ENCODE results near the gene GOLGA3. TPM values are rescaled to one million over a fixed set of nuclear protein-coding genes. Genes with fewer than 3 reads are reported as not detected.
"Not testable (repeated sequence)": the region's sequence is repeated elsewhere in the genome, so short reads cannot be mapped to it uniquely, and the experiment has no call there.

GOLGA3 gene
- total RNA-seq, 2 experiments from 2014 or later = 41.7 to 44.2 TPM

DNA sequence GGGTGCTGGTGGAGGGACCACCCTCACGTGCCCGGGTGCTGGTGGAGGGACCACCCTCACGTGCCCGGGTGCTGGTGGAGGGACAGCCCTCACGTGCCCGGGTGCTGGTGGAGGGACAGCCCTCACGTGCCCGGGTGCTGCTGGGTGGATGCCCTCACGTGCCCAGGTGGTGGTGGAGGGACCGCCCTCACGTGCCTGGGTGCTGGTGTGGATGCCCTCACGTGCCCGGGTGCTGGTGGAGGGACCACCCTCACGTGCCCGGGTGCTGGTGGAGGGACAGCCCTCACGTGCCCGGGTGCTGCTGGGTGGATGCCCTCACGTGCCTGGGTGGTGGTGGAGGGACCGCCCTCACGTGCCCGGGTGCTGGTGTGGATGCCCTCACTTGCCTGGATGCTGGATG is 28.4 kb upstream of the GOLGA3 start:
- H3K36me3 Mint-ChIP-seq = peaks cover 44% of the 10 kb centered on the region
- intact Hi-C loops (cut with micrococcal nuclease); H3K4me3 Mint-ChIP-seq; POLR2A ChIA-PET; DNase-seq; H3K27ac Mint-ChIP-seq; H3K4me1 Mint-ChIP-seq (ENCODE audit: low read depth); H3K27me3 Mint-ChIP-seq; H3K9me3 Mint-ChIP-seq; CTCF ChIA-PET: not testable (repeated sequence)

DNA sequence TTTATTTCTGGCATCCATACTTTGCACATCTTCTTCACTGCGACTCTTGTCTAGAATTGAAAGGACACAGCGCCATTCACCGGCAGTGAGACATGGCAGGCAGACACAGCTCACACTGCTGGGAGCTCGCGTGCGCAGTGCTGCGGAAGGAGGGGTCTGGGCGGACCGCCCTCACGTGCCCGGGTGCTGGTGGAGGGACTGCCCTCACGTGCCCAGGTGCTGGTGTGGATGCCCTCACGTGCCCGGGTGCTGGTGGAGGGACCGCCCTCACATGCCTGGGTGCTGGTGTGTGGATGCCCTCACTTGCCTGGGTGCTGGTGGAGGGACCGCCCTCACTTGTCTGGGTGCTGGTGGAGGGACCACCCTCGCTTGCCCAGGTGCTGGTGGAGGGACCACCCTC is 27.9 kb upstream of the GOLGA3 start:
- H3K9me3 Mint-ChIP-seq = no peaks in the 10 kb centered on the region
- DNase-seq = no peak
- ChIA-PET CTCF (interaction anchor here (0.6 to 1.0 kb wide), 2 partner anchors 48 to 55 kb away, joined by 3 to 4 read pairs; no protein-coding TSS in a partner anchor), POLR2A (no interaction called here)
- no peak overlapping the region for H3K4me3 Mint-ChIP-seq
- no peak overlapping the region for H3K27ac Mint-ChIP-seq
- no peaks in the 10 kb centered on the region for H3K4me1 Mint-ChIP-seq (ENCODE audit: low read depth)
- intact Hi-C loops (cut with micrococcal nuclease) = no loop called here
- no peaks in the 10 kb centered on the region for H3K27me3 Mint-ChIP-seq
- H3K36me3 Mint-ChIP-seq = peaks cover 45% of the 10 kb centered on the region

DNA sequence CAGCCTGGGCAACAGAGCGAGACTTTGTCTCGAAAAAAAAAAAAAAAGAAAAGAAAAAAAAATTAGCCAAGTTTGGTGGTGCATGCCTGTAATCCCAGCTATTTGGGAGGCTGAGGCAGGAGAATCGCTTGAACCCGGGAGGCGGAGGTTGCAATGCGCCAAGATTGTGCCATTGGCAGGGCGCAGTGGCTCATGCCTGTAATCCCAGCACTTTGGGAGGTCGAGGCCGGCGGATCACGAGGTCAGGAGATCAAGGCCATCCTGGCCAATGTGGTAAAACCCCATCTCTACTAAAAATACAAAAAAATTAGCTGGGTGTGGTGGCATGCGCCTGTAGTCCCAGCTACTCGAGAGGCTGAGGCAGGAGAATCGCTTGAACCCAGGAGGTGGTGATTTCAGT is 26.5 kb upstream of the GOLGA3 start:
- CTCF ChIA-PET; DNase-seq; H3K9me3 Mint-ChIP-seq; H3K4me3 Mint-ChIP-seq; H3K27me3 Mint-ChIP-seq; intact Hi-C loops (cut with micrococcal nuclease); H3K27ac Mint-ChIP-seq; H3K4me1 Mint-ChIP-seq (ENCODE audit: low read depth): not testable (repeated sequence)
- POLR2A ChIA-PET = interaction anchor here (0.6 kb wide), 1 partner anchor 473 kb away, joined by 3 read pairs; no protein-coding TSS in a partner anchor
- H3K36me3 Mint-ChIP-seq = peaks cover 45% of the 10 kb centered on the region

DNA sequence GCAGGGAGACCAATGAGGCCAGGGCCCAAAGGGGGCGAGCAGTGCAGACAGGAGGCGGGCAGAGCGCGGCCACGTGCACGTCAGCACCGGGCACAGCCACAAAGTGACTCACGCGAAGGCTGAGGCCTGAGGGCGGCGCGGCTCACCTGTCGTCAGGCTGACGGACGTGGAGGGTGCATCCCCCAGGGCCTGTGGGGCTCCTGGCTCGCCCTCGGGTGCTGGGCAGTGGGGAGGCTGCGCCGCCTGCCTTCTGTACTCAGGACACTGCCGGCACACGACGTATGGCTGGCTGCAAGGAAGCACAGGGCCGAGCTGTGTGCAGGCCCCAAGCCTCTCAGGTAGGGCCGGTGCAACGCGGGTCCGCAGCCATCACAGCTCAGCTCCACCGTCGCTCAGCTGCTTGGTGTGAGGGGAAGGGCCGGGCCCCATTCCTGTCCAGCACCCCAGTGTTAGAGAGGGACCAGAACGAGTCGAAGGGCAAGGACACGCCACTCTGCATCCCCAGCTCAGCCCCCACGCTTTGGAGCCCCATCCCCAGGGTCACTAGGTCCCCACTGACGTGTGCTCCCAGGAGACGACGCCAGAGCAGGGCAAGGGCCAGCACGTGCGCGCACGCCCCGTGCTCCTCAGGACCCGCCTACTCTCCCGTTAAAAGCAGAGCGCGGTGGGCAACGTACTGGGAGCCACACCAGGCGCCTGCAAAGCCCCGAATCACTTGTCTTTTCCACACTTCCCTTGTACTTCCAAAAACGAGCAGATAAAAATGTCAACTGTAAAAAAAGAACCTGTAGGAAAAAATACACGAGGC is 24.8 kb upstream of the GOLGA3 start:
- Mint-ChIP-seq H3K4me3 (no peak overlapping the region), H3K27me3 (no peaks in the 10 kb centered on the region), H3K36me3 (peaks cover 38% of the 10 kb centered on the region), H3K4me1 (ENCODE audit: low read depth) (no peaks in the 10 kb centered on the region), H3K27ac (no peak overlapping the region), H3K9me3 (no peaks in the 10 kb centered on the region)
- DNase-seq = no peak
- POLR2A ChIA-PET = no interaction called here
- CTCF ChIA-PET = no interaction called here
- intact Hi-C loops (cut with micrococcal nuclease) = no loop called here

DNA sequence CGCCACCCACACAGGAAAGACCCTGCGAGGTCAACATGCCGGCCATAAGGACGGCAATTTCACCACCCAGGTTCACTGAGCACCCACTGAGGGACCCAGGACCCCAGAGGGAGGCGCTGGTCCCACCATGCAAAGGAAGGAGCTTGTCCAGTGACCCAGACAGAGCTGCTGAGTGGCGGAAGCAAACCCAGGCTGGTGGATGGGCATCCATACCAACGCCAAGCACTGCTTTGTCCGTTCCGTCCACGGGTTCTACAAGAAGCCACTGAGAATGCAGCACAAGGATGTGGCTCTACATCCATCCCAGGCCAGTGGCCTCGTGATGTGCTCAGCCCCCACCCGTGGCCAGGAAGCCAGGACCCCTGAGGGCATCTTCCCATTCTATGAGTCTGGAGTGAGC is 23.8 kb upstream of the GOLGA3 start:
- Mint-ChIP-seq H3K4me3 (no peak overlapping the region), H3K36me3 (peaks cover 39% of the 10 kb centered on the region), H3K9me3 (no peaks in the 10 kb centered on the region), H3K27ac (no peak overlapping the region), H3K27me3 (no peaks in the 10 kb centered on the region), H3K4me1 (ENCODE audit: low read depth) (no peaks in the 10 kb centered on the region)
- no peak for DNase-seq
- POLR2A ChIA-PET = no interaction called here
- CTCF ChIA-PET = no interaction called here
- intact Hi-C loops (cut with micrococcal nuclease) = no loop called here

DNA sequence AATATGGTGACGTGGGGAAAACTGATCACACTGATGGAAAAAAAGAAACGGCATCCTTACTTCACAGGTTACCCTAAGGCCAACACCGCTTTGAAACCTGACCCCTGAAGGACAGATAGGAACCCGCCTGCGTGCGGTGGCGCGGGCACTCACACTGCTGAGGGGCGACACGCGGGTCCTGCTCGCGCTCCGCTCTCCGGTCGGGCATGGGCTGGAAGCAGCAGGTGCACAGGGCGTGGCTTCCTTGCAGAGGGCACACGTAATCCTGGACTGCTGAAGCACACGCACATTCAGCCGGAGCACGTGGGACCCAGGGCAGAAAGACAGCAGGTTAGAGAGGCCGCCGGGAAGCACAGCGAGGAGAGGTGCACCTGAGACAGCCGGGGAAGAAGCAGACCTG is 22.8 kb upstream of the GOLGA3 start:
- POLR2A ChIA-PET = no interaction called here
- intact Hi-C loops (cut with micrococcal nuclease) = no loop called here
- H3K4me3 Mint-ChIP-seq = no peak overlapping the region
- no peak overlapping the region for H3K27ac Mint-ChIP-seq
- H3K9me3 Mint-ChIP-seq = no peaks in the 10 kb centered on the region
- H3K27me3 Mint-ChIP-seq = no peaks in the 10 kb centered on the region
- CTCF ChIA-PET = interaction anchor here (0.6 kb wide), 1 partner anchor 35 kb away, joined by 5 read pairs; no protein-coding TSS in a partner anchor
- no peaks in the 10 kb centered on the region for H3K4me1 Mint-ChIP-seq (ENCODE audit: low read depth)
- DNase-seq = no peak
- H3K36me3 Mint-ChIP-seq = peaks cover 41% of the 10 kb centered on the region

DNA sequence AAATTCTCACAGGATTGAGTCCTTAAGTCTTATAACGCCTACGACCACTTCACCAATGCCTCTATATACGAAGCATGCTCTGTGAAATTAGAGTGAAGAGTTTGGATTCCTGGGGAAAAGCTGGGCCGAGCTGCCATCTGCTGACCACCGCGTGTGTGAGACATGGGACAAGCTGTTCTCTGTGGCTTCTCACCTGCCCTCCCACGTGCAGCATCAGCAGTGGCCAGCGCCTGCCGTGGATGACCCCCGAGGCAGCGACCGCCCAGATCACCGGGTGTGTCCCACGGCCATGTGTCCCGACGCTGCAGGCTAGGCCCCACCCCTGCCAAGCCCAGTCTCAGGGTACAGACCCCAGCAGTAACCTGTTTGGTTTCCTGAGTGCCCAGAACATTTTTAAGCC is 21.6 kb upstream of the GOLGA3 start:
- H3K27ac Mint-ChIP-seq = no peak overlapping the region
- H3K36me3 Mint-ChIP-seq = peaks cover 36% of the 10 kb centered on the region
- H3K27me3 Mint-ChIP-seq = no peaks in the 10 kb centered on the region
- no peak for DNase-seq
- intact Hi-C loops (cut with micrococcal nuclease) = no loop called here
- H3K4me3 Mint-ChIP-seq = no peak overlapping the region
- CTCF ChIA-PET = no interaction called here
- POLR2A ChIA-PET = no interaction called here
- no peaks in the 10 kb centered on the region for H3K9me3 Mint-ChIP-seq
- H3K4me1 Mint-ChIP-seq (ENCODE audit: low read depth) = no peaks in the 10 kb centered on the region

DNA sequence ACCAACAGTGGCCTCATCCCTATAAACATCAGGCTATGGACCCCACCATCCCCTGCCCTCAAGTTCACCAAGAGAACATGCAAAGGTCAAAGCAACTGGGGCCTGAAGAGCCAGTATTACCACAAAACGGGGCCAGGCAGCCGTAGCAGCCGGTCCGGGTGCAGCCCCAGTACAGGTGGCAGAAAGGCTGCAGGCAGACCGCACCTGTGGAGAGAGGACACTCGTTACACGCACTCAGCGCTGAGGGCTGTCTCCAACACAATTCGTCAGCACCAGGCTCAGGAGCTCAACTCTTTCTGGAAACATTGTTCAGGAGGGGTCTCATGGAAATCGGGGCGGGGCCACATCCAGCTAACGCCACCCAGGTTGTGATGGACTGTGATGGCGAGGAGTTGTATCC is 19.9 kb upstream of the GOLGA3 start:
- Mint-ChIP-seq H3K36me3 (peaks cover 33% of the 10 kb centered on the region), H3K9me3 (no peaks in the 10 kb centered on the region), H3K27ac (no peak overlapping the region), H3K27me3 (no peaks in the 10 kb centered on the region), H3K4me1 (ENCODE audit: low read depth) (no peaks in the 10 kb centered on the region), H3K4me3 (no peak overlapping the region)
- no peak for DNase-seq
- CTCF ChIA-PET = interaction anchor here (0.8 kb wide), 1 partner anchor 80 kb away, joined by 3 read pairs; no protein-coding TSS in a partner anchor
- intact Hi-C loops (cut with micrococcal nuclease) = no loop called here
- POLR2A ChIA-PET = no interaction called here

DNA sequence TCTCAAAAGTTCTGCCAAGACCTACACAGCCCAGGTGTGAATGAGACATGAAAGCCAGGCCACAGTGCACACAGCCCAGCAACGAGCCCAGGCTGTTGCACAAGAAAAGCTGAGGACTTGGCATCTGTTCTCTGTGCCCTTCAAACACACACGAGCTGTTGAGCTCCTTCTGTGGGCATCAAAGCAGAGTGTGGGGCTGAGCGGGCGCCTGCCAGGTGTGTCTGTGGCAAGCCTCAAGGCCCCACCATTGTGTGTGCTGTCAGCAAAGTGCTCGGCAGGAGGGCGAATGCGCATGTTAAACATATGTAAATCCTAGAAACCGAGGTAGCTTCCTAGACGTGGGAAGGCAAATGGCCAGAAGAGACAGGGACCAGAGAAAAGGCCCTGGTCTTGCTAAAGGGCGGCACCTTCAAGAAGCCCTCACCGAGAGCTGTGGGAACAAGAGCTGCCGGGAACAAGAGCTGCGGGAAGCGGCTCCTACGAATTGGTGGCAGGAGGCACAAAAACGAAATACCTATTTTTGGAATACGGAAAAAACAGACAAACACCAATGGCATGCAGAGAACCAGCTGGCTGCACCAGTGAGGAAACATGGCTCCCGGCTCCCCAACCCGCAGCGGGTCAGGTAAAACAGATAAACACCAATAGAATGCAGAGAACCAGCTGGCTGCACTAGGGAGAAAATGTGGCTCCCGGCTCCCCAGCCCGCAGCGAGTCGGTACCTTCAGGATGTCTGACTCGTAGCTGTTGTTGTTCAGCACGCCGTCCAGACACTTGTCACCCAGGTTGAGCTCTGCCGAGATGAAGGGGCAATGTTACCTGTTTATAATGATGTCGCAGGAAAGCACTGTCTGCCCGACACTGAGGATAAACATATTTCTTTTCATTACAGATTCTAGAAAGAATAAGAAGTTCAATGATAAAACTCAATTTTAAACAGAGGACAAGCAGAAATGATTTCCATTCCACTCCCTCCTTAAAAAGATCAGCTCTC is 19.0 kb upstream of the GOLGA3 start:
- intact Hi-C loops (cut with micrococcal nuclease) = no loop called here
- no peak overlapping the region for H3K4me3 Mint-ChIP-seq
- no peak for DNase-seq
- ChIA-PET CTCF (interaction anchor here (0.5 to 0.7 kb wide), 2 partner anchors 26 to 776 kb away, joined by 3 read pairs; no protein-coding TSS in a partner anchor), POLR2A (no interaction called here)
- peaks cover 33% of the 10 kb centered on the region for H3K36me3 Mint-ChIP-seq
- no peaks in the 10 kb centered on the region for H3K27me3 Mint-ChIP-seq
- no peaks in the 10 kb centered on the region for H3K9me3 Mint-ChIP-seq
- no peaks in the 10 kb centered on the region for H3K4me1 Mint-ChIP-seq (ENCODE audit: low read depth)
- H3K27ac Mint-ChIP-seq = no peak overlapping the region

DNA sequence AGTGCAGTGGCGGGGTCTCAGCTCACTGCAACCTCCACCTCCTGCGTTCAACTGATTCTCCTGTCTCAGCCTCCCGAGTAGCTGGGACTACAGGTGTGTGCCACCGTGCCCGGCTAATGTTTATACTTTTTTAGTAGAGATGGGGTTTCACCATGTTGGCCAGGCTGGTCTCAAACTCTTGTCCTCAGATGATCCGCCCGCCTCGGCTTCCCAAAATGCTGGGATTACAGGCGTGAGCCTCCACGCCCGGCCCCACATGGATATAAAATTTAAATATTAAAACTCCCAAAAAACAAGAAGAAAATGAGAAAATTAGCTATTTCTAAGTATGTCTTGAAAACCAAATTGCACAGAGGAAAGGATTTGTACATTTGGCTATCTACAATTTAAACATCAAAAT is 16.0 kb upstream of the GOLGA3 start:
- POLR2A ChIA-PET = interaction anchor here (0.6 kb wide), 1 partner anchor 18 kb away, joined by 3 read pairs; no protein-coding TSS in a partner anchor
- intact Hi-C loops (cut with micrococcal nuclease); H3K4me1 Mint-ChIP-seq (ENCODE audit: low read depth); H3K4me3 Mint-ChIP-seq; H3K27ac Mint-ChIP-seq; CTCF ChIA-PET; DNase-seq; H3K9me3 Mint-ChIP-seq; H3K27me3 Mint-ChIP-seq: not testable (repeated sequence)
- peaks cover 40% of the 10 kb centered on the region for H3K36me3 Mint-ChIP-seq

DNA sequence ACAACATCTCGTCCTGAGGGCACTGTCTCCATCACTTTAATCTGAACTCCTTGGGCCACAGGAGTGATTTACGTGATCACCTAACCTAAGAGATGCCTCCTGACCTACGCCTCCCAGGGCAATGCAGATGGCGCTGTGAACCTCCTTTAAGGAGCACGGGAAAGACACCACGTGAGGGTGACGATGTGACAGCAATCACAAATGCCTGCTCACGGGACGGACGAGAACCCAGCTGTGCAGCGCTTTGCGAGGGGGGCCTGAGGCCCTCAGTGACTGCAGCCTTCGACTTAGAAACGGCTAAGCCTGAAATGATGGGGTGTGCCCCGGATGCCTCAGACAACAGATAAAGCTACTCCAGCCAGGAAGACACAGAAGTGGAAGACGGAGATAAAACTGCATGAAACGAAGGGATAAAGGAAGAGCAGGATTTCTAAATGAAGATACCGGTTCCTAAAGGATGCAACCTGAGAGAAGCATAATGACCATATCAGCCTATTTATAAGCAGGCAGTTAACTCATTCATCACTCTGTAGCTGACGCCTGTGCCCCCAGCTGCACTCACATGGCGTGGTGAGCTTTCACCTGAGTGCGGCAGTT is 13.9 kb upstream of the GOLGA3 start:
- peaks cover 35% of the 10 kb centered on the region for H3K36me3 Mint-ChIP-seq

DNA sequence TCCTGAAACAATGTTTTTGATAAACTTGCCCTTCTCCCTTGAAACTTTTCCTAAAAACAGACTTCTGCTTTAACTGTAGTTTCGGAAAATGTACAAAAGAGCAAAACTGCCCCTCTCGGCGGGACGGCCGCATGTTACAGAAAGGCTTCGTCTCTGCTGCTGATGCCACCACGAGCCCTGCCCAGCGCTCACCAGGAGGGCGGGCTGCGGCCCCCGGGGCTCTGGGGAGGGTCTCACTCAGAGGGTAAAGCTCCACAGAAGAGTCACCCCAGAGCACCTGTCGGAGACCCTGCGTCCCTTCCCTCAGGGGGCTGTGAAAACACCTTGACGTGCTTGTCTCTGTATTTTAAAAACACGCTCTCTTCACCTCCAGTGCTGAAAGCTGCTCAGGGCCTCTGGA is 12.5 kb upstream of the GOLGA3 start:
- no peak for DNase-seq
- intact Hi-C loops (cut with micrococcal nuclease) = no loop called here
- Mint-ChIP-seq H3K36me3 (peaks cover 30% of the 10 kb centered on the region), H3K27ac (no peak overlapping the region), H3K9me3 (no peaks in the 10 kb centered on the region), H3K4me1 (ENCODE audit: low read depth) (peaks cover 7% of the 10 kb centered on the region), H3K4me3 (no peak overlapping the region), H3K27me3 (no peaks in the 10 kb centered on the region)
- POLR2A ChIA-PET = no interaction called here
- CTCF ChIA-PET = no interaction called here

More for the DNA sequence above, 13.9 kb upstream of the GOLGA3 start:
- Mint-ChIP-seq H3K9me3 (no peaks in the 10 kb centered on the region), H3K27me3 (no peaks in the 10 kb centered on the region), H3K4me1 (ENCODE audit: low read depth) (no peaks in the 10 kb centered on the region), H3K27ac (no peak overlapping the region), H3K4me3 (no peak overlapping the region)
- POLR2A ChIA-PET = no interaction called here
- CTCF ChIA-PET = no interaction called here
- intact Hi-C loops (cut with micrococcal nuclease) = no loop called here
- DNase-seq = no peak

Measured in activated CD4-positive, alpha-beta memory T cell treated with anti-CD3 and anti-CD28 coated beads for 36 hours (primary cell).